OCI-LY1 (cell line): Measurements from ENCODE around the gene FLII.

Experiments used
- CTCF ChIP-seq: fragments of 200-600 bp; sonication (generic), shearing (Covaris generic); IDR thresholded peaks from 2 replicates; pipeline ENCODE4 v1.5.1; 2017; ENCODE audit warnings: mild to moderate bottlenecking, antibody characterized with exemption, low read length, moderate library complexity, mixed read lengths
- EZH2 ChIP-seq: fragments of 200-600 bp; sonication (generic), shearing (Covaris generic); IDR thresholded peaks from 2 replicates; pipeline ENCODE4 v1.8.0; 2017; ENCODE audit warnings: borderline replicate concordance, mixed run types, mild to moderate bottlenecking, antibody characterized with exemption, low read length, moderate library complexity, mixed read lengths

- no peak for TF ChIP-seq CTCF
- TF ChIP-seq EZH2 = no peak
These were observed 1.8 kb downstream of the FLII start for GRCh38 chr17:18256776-18257175.
